MCF 10A (cell line): ENCODE results near the gene ACAP1. TPM values are rescaled to one million over a fixed set of nuclear protein-coding genes. Genes with fewer than 3 reads are reported as not detected.

ENCODE experiments used
- BruUV-seq: library from RNA; stranded (reverse); fragments of 400-500 nt; replicated peaks from 2 replicates; lab custom pipeline; 2021; lab: Mats Ljungman, UMichigan
- CTCF ChIA-PET: fragments of 300-600 bp; sonication (Branson Sonifier 250); formaldehyde crosslinking; extraction: SDS; loops from one replicate; lab custom pipeline; 2021; ENCODE audit warnings: antibody characterized with exemption, inconsistent platforms; lab: Yijun Ruan, JAX
- POLR2A ChIA-PET: fragments of 300-600, 350-650 bp; sonication (Branson Sonifier 250); formaldehyde crosslinking; extraction: SDS; loops from one replicate; lab custom pipeline; 2020; ENCODE audit warnings: antibody characterized with exemption, inconsistent platforms; lab: Yijun Ruan, JAX
- DNase-seq: peaks from one replicate; pipeline ENCODE4 v3.0.0-alpha.2; 2018; ENCODE audit not compliant: unreplicated experiment
- H3K27ac Mint-ChIP-seq: one replicate; pipeline ENCODE4 v1.8.0; 2022; ENCODE audit warnings: mild to moderate bottlenecking, low read depth, mixed read lengths; ENCODE audit not compliant: unreplicated experiment
- H3K27me3 Mint-ChIP-seq: one replicate; pipeline ENCODE4 v1.8.0; 2022; ENCODE audit warnings: mixed read lengths; ENCODE audit not compliant: insufficient read depth, unreplicated experiment
- H3K36me3 Mint-ChIP-seq: one replicate; pipeline ENCODE4 v1.8.0; 2022; ENCODE audit warnings: mild to moderate bottlenecking, moderate library complexity, mixed read lengths; ENCODE audit not compliant: insufficient read depth, unreplicated experiment
- H3K4me1 Mint-ChIP-seq: one replicate; pipeline ENCODE4 v1.8.0; 2022; ENCODE audit warnings: mixed read lengths; ENCODE audit not compliant: insufficient read depth, unreplicated experiment
- H3K4me3 Mint-ChIP-seq: one replicate; pipeline ENCODE4 v1.8.0; 2022; ENCODE audit warnings: mild to moderate bottlenecking, moderate library complexity, mixed read lengths; ENCODE audit not compliant: unreplicated experiment
- H3K9me3 Mint-ChIP-seq: one replicate; pipeline ENCODE4 v1.8.0; 2022; ENCODE audit warnings: mixed read lengths; ENCODE audit not compliant: unreplicated experiment
- intact Hi-C: fragments of 100-400 bp; cut with micrococcal nuclease; formaldehyde crosslinking; loops from 2 replicates; pipeline ENCODE4 v1.14.1; 2022
- total RNA-seq: library from RNA; stranded (reverse); gene quantifications from 2 replicates; pipeline ENCODE4 v1.2.3, GENCODE V29; 2022
- TF ChIP-seq, protein P1 (sequence below): fragments of 200-600 bp; IDR thresholded peaks from one replicate; pipeline ENCODE4 v1.8.0; 2022; ENCODE audit warnings: antibody characterized with exemption, mild to moderate bottlenecking; ENCODE audit not compliant: unreplicated experiment

ACAP1 gene
- total RNA-seq, 1 experiment from 2014 or later: 4.9 TPM

DNA sequence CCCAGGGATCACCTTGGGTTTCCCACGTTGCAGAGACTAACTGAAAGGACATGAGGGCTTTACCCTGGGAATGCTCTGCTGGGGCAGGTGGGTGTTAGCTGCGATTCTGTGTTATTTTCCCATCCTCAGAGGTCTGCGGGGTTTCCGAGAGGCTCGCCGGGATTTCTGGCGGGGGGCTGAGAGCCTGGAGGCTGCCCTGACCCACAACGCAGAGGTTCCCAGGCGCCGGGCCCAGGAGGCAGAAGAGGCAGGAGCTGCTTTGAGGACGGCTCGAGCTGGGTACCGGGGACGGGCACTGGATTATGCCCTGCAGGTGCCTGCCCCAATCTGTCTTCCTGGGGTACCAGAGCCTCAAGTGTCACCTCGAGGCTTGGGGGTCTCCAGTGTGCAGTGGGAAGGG, 6.9 kb downstream of the ACAP1 start:
- H3K27me3 Mint-ChIP-seq: peaks cover 12% of the 10 kb centered on the region
- H3K4me3 Mint-ChIP-seq: no peak overlapping the region
- no peak overlapping the region for H3K27ac Mint-ChIP-seq
- TF ChIP-seq, protein P1, sequence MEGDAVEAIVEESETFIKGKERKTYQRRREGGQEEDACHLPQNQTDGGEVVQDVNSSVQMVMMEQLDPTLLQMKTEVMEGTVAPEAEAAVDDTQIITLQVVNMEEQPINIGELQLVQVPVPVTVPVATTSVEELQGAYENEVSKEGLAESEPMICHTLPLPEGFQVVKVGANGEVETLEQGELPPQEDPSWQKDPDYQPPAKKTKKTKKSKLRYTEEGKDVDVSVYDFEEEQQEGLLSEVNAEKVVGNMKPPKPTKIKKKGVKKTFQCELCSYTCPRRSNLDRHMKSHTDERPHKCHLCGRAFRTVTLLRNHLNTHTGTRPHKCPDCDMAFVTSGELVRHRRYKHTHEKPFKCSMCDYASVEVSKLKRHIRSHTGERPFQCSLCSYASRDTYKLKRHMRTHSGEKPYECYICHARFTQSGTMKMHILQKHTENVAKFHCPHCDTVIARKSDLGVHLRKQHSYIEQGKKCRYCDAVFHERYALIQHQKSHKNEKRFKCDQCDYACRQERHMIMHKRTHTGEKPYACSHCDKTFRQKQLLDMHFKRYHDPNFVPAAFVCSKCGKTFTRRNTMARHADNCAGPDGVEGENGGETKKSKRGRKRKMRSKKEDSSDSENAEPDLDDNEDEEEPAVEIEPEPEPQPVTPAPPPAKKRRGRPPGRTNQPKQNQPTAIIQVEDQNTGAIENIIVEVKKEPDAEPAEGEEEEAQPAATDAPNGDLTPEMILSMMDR: no peak
- ChIA-PET POLR2A (interaction anchor here (1.1 to 2.5 kb wide), 3 partner anchors 13 to 140 kb away, joined by 3 to 16 read pairs (median 3); partner anchors contain the start of gene NEURL4), CTCF (interaction anchor here (0.8 to 1.7 kb wide), 2 partner anchors 9 to 35 kb away, joined by 3 to 5 read pairs; no protein-coding TSS in a partner anchor)
- intact Hi-C loops: no loop called here
- H3K4me1 Mint-ChIP-seq: no peaks in the 10 kb centered on the region
- no peak for DNase-seq
- no peaks in the 10 kb centered on the region for H3K9me3 Mint-ChIP-seq
- H3K36me3 Mint-ChIP-seq: peaks cover 8% of the 10 kb centered on the region
- BruUV-seq: no TSS peak

DNA sequence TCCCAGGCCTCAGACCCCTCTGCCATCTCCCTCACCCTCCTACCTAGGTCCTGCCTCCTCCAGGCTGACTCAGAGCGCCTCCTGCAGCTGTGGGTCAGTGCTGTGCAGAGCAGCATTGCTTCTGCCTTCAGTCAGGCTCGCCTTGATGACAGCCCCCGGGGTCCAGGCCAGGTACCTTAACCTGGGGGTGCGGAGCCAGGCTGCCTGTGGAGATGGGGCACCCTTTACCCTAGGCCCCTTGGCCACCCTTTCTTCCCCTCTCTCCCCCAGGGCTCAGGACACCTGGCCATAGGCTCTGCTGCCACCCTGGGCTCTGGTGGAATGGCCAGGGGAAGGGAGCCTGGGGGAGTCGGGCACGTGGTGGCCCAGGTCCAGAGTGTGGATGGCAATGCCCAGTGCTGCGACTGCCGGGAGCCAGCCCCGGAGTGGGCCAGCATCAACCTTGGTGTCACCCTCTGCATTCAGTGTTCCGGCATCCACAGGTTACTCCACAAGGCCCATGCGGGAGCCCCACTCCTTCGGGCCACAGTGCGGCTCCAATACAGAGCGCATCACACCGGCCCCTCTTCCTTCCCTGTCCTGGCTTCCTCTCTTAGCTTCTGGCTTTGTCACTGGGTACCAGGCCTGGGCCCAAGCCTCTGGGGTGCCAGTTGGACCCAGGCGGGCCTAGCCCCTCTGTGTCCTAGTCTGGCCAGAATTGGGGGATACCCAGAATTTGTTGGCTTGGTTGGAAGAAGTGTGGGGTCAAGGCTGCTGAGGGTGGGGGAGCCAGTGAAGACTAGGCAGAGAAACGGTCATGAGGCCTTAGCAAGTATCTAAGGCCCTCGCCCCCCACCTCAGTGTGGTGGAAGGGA, 10.7 kb downstream of the ACAP1 start:
- no peak overlapping the region for H3K27ac Mint-ChIP-seq

DNA sequence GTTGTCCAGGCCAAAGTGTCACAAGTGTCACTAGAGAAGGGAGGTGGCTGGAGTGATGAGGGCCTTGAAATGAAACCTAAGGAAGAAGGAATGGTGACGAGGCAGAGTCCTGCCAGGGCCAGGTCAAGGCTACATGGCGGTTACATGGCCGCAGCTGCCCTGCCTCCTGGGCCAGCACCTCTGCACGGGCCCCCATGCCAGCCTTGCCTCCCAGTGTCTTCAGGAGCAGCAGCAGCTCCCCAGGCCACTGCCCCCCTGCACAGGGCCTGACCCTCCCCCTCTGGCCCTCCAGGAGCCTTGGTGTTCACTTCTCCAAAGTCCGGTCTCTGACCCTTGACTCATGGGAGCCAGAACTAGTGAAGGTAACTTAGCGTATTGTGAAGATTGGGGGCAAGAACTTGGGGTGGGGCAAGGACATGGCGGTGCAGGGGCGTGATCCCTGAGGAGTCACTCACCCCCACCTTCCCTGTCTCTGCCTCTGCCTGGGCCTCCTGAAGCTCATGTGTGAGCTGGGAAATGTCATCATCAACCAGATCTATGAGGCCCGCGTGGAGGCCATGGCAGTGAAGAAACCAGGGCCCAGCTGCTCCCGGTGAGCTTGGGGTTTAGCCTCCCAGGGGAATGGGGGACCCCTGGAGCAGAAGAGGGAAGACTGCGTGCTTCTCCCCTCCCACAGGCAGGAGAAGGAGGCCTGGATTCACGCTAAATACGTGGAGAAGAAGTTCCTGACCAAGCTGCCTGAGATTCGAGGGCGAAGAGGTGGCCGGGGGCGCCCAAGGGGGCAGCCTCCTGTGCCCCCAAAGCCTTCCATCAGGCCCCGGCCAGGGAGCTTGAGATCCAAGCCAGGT, 11.5 kb downstream of the ACAP1 start:
- no TSS peak for BruUV-seq
- H3K27ac Mint-ChIP-seq: no peak overlapping the region
- intact Hi-C loops: loop anchor here (5.0 kb wide), 1 partner anchor 301 kb away; no protein-coding TSS in a partner anchor
- H3K36me3 Mint-ChIP-seq: peaks cover 22% of the 10 kb centered on the region
- POLR2A ChIA-PET: interaction anchor here (0.5 to 5.4 kb wide), 8 partner anchors 18 to 213 kb away, joined by 3 to 54 read pairs (median 4); partner anchors contain the start of genes NEURL4 and SENP3
- peaks cover 5% of the 10 kb centered on the region for H3K4me1 Mint-ChIP-seq
- no peak overlapping the region for H3K4me3 Mint-ChIP-seq
- H3K27me3 Mint-ChIP-seq: no peaks in the 10 kb centered on the region
- DNase-seq: no peak
- CTCF ChIA-PET: interaction anchor here (0.6 to 1.3 kb wide), 7 partner anchors 13 to 772 kb away, joined by 3 to 4 read pairs (median 3); no protein-coding TSS in a partner anchor
- H3K9me3 Mint-ChIP-seq: no peaks in the 10 kb centered on the region
- TF ChIP-seq, protein P1: no peak

More for the DNA sequence above, 10.7 kb downstream of the ACAP1 start:
- peaks cover 22% of the 10 kb centered on the region for H3K36me3 Mint-ChIP-seq
- peaks cover 5% of the 10 kb centered on the region for H3K4me1 Mint-ChIP-seq
- peaks cover under 1% of the 10 kb centered on the region for H3K27me3 Mint-ChIP-seq
- DNase-seq: no peak
- CTCF ChIA-PET: interaction anchor here (0.5 to 1.1 kb wide), 2 partner anchors 22 to 106 kb away, joined by 3 read pairs; no protein-coding TSS in a partner anchor
- no TSS peak for BruUV-seq
- no peaks in the 10 kb centered on the region for H3K9me3 Mint-ChIP-seq
- intact Hi-C loops: loop anchor here (1.0 to 5.0 kb wide), 2 partner anchors 67 to 300 kb away; no protein-coding TSS in a partner anchor
- TF ChIP-seq, protein P1: no peak
- POLR2A ChIA-PET: interaction anchor here (0.6 to 1.6 kb wide), 4 partner anchors 17 to 118 kb away, joined by 3 to 4 read pairs (median 4); no protein-coding TSS in a partner anchor
- H3K4me3 Mint-ChIP-seq: no peak overlapping the region
